HPDE6-E6E7 (cell line): ENCODE measurements around the gene CHSY1.

Source experiments
- DNase-seq: peaks from one replicate; pipeline ENCODE4 v3.0.0; 2011; ENCODE audit warnings: missing footprints; ENCODE audit errors: extremely low spot score

Gene CHSY1

DNA sequence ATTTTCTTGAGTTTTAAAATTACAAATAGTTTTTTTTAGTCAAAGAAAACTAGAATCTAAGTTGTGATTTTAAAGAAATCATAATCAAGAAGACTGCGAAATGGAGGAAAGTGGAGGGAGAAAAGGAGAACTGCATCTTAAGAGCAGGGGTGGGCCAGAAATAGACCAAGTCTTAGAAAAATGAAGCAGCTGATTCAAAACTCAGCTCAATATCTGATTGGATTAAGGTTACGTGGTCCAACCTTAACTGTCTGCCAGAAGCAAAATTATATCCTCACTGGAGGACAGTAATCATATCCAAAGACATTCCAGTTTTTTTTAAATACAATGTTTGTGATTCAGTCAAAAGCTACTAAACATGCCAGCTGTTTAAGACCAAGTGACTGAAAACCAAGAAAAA is 41.4 kb downstream of the CHSY1 start:
- no peak for DNase-seq

DNA sequence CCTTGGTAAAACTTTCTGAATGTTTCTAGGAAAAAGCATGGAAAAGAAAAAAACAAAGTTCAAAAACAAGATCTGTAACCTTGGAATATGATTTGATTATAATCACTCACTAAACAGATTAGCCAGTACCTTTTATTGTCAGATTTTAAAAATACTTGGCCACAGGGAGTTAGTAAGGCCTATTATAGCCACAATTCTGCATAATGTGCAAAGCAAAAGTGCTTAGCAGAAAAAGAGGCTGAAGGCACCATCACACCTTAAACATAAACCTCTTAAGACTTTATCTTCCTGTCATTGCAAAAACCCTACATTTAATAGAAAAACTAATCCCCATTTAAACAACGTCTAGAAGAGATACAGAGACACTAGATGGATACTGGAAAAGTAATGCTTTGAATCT is 41.8 kb downstream of the CHSY1 start:
- DNase-seq, result no peak

DNA sequence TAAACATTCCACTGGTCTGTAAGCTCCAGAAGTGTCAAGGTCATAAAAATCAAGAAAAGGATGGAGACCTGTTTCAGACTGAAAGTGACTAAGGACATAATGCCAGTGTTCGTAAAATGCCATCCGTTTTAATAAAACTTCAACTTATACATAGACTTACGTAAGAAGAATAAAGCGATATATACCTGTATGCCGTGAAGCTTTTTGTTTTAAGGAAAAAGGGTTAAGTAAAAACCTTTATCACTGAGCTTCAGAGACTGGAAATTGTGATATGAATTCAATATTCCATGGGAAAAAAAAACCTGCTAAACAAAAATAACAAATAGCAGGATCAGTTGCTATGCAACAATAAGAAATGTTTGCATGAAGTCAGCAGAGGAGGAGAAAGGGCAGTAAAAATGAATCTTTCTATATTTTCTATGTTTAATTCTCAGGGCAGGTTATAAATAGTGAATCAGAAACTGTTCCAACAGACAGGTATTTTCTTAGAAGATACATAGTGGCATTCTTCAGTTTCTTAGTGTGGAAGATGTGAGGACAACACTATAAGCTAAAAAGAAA is 42.5 kb downstream of the CHSY1 start:
- DNase-seq, result no peak

DNA sequence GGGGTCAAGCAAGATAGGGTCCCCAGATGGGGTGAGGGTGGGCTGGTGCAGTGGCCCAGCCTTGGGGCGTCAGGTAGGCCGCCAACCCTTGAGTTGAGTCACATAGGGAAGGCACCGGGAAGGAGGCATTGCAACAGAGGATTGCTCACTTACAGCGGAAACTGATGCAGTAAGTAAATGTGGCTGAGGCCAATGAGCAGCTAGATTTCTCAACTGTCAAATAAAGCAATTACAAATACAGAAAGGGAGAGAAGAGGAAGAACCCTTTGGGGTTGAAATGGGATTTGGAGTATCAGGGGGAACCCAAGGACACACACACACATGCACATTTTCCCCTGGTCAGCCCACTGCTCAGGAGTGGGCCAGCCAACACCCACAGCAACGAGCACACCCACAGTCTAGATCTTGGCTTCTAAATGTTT is 44.0 kb downstream of the CHSY1 start:
- peak; percentile 85 for DNase-seq

DNA sequence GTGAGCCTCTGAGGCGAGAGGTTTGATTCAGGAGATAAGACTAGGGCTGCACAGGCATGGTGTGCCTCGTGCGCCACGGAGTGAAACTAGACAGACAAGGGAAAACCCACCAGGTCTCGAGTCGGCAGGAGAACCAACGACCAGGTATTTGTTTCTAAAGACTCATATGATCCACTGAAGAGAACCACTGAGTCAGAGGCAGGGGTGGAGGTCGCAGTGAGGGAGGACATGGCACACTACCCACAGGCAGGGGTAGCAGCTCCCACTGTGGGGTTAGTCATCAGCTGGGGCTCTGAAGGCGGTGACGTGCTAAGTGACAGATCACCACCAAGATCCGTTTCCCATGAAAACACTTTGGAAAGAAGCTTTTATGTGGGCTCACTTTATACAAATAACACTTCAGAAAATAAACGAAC is 45.7 kb downstream of the CHSY1 start:
- no peak for DNase-seq

DNA sequence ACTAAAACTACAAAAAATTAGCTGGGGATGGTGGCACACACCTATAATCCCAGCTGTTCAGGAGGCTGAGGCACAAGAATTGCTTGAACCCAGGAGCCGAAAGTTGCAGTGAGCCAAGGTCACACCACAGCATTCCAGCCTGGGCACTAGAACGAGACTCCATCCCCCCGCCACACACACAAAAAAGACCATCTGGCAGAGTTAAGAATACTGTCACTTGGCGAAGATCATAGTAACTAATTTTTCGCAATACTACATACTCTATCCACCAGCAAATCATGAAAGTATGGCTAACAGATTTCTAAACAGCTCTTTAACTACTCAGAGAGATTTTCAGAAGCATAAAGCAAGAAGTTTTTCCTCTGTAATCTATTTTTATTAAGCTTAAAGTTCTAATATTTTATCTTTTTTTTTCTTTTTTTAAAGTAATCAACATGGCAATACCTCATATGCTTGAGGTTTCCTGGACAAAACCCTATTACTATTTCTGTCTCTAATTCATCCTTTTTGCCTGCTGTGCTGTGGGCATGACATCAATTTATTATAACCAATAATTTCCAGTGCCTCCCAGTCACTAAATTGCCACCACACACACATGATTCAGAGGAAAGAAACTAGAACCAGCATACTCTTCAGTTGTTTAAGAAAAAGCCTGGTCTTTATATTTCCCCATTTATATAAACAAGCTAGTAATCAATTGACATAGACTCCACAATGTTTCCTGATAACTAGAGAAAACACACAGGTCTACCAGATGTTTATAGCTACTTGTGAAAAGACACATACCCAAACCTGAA is 46.9 kb downstream of the CHSY1 start:
- no peak for DNase-seq

DNA sequence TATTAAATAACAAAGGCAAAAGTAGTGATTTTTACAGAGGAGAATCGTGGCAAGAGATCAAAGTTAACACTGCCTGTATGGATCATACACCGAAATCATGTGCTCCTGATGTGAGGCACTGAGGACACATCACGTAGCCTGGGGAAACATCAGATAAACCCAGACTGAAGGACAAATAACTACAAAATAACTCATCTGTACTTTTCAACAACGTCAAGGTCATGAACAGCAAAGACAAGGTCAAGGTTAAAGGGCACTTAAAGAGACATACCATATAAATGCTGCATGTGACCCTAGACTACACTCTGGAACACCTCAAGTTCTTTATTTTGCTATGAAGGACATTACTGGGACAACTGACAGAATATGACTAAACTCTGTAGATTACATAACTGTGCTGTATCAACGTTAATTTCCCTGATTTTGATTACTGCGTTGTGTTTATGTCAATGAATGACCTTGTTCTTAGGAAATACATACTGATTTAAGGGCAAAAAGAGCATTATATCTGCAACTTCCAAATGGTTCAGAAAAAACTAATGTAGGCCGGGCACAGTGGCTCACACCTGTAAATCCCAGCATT is 48.1 kb downstream of the CHSY1 start:
- no peak for DNase-seq

DNA sequence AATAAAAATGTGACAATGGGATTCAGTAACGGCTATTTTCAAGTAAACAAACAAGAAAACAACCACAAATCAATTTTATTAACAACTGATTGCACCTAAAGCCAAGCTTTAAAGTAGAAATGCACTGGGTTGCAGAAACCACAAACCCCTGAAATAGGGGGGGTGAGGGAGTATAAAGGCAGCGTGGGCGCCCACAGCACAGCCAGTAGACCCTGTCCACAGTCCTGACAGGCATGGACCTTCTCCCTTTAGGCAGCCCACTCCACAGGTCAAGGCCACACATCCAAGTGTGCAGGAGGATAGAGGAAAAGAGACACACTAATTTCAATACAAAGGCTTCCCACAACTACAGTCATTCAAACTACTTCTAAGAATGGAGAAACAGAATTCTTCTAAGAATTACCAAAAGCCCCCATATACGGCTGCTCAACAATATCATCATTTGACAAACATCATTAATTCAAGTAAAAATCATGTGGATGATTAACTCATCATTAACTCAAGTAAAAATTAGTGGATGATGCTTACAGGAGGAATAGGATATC is 48.7 kb downstream of the CHSY1 start:
- no peak for DNase-seq

DNA sequence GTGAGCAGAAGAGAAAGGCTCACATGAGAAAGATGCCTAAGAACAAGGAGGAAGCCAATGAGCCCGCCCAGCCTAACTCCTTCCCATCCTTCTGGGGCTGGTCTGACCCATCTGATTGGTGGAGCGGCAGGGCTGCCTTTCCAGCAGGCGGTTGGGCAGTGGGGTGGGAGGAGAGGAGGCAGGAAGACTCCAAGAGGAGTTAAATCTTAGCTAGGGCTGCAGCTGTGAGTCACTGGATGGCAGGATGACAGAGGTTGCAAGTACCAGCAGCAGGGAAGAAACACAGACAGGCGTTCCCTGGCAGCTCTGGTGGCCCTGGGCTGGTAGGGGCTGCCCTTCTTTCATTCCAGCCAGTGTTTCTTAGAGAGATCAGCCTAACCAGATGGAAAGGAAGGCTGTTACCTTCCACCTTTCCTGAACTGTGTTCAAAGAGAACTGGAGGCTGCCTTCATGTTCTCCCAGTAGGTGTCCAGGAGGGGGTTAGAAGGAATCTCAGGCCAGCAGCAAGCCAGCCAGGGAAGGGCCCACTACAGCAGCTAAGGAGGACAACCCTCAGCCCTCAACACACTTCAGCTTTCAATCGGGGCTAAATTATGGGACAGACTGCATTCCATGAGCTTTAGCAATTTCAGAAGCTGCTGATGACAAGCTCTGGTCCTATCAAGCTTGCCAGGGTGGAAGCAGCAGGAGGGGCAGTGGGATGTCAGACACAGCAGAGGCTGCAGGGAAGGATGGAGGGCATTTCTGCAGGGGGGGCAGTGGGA is 50.3 kb downstream of the CHSY1 start:
- DNase-seq, result peak; percentile 67

DNA sequence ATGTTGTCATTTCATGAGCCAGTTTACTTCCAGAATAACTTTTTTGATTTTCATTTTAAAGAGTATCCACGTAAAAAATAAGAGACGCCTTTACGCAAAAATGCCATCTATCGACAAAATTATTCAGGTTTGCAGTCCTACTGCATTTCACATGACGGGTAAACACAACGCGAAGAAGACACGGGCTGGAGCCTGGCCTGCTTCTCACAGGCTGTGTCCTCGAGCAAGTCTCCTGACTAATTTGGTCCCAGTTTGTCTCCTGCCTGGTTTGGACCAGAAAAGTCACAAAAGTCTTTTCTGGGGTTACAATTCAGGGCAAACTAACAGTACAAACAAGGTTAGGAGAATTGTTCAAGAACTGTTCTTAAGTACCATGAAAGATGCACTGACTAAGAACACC is 51.7 kb downstream of the CHSY1 start:
- DNase-seq, result no peak

DNA sequence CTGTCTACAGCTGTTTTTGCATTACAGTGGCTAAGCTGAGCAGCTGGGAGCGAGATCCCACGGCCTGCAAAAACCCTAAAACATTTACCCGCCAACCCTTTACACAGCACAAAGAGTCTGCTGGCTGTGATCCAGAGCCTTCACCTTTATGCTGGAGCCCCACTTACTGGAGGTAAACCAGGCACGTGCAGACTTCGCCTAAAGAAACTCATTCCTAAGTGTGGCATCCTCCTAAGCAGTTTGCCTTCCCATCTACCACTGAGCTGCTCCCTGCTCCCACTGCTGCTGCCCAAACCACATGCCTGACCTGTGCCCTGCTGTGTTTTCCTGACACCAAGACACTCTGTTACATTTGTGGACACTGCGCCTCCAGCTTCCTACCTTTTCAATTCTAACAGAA is 53.0 kb downstream of the CHSY1 start:
- no peak for DNase-seq

DNA sequence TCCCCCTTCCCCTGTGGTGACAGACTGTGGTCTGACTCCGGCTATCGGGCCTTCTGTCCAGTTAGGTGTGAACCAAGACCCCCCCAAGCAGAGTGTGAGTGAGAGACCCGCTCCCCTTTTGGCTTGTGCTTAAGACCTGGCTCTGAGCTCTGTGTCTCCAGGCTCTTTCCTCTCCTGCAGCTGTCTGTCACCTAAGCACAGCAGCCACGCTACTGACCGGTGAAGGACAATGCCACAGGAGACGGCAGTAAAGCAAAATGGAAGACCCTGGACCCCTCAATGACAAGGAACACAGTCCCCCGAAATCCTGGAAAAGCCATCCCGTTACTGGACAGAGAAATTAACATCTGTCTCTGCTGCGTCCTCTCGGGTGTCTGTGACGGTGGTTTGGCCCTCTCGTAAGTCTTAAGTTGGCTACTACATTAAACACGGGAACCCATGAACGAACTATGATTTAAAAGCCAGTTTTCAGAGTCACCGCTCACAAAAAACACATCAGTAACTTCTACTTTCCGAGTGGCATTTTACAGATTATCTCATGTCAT is 53.7 kb downstream of the CHSY1 start:
- DNase-seq, result no peak

DNA sequence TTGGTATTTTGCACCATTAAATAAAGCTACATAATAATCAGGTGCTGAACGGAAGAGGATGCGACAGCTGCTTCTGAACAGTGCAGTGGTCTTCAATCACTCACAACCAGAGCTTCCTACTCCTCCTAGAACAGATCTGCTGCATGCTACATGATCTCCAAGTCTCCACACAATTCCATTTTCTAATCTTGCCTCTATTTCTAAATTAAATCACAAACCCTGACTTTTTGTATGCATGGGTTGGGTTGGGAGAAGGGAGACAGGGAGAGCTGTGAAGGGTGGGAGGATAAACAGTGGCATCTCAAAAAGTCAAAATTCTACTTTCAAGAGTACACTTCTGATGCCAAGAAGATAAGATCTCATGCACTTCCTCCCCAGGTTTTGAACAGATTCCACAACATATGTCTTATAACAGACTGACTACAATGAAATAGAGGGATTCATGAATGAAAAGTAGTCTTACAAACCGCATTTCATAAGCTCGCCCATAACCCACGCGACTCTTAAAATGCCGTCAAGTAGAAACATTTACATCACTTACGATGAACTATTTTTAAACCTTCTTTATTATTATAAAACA is 57.2 kb downstream of the CHSY1 start:
- DNase-seq, result no peak

DNA sequence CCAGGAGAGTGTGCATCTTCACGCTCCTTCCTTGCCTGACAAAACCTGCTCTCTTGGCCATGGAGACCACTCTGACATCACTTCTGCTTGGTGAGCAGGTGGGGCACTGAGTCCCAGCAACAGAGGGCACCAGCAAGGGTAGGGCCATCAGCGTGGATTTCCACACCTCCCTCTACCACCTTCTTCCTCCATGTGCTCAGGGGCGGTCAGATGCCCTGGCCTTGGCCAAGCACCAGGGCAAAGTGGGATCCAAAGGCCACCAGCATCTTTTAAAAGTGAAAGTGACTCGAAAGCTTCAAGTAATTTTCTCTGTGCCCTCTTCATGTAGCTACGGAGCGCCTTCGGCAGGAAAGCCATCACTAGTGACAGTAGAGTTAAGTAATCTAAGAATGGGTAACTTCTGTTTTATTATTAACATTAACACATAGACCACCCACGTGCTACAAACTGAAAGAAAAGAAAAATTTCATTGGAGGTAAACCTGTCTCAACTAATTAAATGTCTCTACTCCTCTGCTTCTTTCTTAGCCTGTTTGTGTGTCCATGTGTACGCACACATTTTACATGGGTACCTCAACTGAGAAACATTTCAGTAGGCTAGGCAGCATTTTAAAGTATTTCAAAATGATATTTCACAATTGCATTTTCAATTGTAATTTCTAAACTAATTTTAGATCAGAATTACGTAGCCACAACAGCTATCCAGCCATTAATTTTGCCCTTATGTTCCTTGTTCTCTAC is 57.9 kb downstream of the CHSY1 start:
- DNase-seq, result no peak

DNA sequence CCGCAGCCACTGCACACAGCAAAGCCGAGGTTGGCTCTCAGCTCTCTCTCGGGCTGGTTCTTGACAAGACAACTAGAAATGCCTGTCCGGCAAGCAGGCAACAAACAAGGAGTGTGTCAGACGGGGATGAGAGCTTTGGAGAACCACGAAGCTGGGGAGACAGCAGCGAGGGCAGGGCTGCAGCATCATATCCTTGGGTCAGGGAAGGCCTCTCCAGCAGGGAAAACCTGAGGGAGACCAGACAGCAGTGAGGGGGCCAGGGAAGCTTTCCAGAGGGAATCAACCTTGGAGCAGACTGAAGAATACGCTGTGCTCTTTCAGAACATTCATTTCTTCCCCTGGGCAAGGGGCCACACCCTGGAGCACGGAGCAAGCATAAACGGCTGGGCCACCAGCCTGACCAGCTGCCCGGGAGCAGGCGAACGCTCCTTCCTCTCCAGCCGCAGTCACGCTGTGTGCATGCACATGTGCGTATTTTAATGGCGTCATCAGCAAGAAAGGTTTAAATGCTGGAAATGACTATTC is 58.7 kb downstream of the CHSY1 start:
- DNase-seq, result no peak

DNA sequence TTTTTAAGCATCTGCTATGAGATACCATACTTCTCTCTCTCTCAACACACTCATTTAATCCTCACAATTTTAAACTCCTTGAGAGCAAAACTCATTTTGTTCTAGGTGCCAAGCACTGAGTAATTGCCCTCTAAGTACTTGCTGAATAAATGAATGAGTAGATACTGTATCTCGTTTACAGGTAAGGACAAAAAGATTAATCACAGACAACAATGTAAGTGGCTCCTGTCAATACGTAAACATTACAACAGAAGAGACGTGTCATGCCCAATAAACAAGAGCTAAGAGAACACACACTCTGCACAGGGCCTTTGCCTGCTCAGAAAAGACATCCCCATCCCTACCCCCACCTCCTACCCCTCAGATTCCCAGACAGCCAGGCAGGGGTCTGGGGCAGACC is 59.8 kb downstream of the CHSY1 start:
- no peak for DNase-seq

DNA sequence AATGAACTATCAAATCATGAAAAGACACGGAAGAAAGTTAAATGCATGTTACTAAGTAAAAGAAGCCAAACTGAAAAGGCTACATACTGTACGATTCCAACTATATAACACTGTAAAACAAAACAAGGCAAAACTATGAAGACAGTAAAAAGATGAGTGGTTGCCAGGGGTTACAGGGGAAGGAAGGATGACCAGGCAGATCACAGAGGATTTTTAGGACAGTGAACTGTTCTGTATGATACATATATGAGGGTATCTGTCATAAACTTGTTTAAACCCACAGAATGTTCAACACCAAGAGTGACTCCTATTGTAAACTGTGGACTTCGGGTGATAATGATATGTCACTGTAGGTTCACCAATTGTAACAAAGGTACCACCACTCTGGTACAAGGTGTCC is 60.6 kb downstream of the CHSY1 start:
- DNase-seq, result no peak

DNA sequence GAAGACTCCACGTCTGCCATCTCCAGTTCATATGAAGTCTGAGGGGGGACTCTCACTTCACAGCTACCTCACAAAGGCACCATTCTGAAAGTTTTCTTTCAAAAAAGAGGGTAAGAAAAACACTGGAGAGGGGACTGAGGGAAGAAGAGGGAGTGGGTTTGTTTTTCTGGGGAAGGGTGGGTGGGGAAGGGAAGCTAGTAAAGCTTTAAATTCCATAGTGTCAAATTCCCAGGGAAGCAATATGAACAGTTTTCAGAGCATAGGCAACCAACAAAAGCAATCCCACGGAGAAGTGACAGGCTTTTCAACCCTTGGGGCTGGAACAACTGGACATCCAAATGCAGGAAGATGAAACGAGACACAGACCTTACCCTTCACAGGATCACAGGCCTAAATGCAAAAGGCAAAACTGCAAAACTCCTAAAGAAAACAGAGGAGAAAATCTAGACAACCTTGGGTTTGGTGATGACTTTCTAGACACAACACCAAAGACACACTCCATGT is 61.7 kb downstream of the CHSY1 start:
- no peak for DNase-seq

DNA sequence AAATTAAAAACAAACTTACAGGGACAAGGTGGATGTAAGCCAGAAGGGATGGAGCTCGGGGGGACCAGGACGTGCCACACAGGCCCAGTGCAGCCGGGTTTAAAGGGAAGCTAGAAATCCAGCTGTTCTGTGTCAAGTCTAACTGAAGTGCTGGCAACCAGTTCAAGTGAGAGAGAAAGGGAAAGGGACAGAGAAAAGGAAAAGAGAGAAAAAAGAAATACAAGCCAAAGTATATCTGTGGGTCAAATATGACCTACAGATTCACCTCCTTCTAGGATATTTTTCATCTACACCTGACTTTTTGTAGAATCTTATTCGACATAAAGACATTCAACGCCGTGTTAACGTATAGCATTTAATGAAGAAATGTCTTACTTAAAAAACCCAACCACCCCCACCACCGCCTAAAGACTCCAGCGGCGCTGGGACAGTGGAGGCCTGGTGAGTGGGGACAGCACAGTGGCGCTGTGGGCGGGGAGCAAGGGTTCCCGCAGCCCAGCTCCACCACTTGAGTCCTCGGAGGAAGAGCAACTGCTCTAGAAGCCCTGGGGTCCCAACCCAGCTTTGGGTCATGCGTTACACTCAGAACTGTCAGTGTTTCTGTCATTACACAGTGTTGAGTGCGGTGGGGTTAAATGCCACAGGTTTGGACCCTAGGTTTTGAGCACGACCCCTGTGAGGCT is 62.3 kb downstream of the CHSY1 start:
- DNase-seq, result no peak
